Measurements from ENCODE around the gene ATP2C1.

The ATP2C1 gene

GRCh38 chr3:130894986-130895280 lies 1.0 kb downstream of the ATP2C1 start:
- Histone ChIP-seq H3K79me2 (ENCODE audit: control insufficient read depth, insufficient read depth, low read length, unreplicated experiment) (peaks cover 58% of the 10 kb centered on the region), H3K4me1 (ENCODE audit: control insufficient read depth, insufficient read depth, low read length, unreplicated experiment) (peaks cover 13% of the 10 kb centered on the region), H3K27ac (ENCODE audit: low read depth, low read length) (no peak overlapping the region), H2AFZ (ENCODE audit: low read length, unreplicated experiment) (peak overlapping the region; percentile 92), H3K36me3 (ENCODE audit: insufficient read depth, low read length) (no peaks in the 10 kb centered on the region), H3K27me3 (ENCODE audit: insufficient read depth, low read length) (no peaks in the 10 kb centered on the region), H3K4me3 (ENCODE audit: low read depth, low read length) (peak overlapping the region; percentile 91)

DNA sequence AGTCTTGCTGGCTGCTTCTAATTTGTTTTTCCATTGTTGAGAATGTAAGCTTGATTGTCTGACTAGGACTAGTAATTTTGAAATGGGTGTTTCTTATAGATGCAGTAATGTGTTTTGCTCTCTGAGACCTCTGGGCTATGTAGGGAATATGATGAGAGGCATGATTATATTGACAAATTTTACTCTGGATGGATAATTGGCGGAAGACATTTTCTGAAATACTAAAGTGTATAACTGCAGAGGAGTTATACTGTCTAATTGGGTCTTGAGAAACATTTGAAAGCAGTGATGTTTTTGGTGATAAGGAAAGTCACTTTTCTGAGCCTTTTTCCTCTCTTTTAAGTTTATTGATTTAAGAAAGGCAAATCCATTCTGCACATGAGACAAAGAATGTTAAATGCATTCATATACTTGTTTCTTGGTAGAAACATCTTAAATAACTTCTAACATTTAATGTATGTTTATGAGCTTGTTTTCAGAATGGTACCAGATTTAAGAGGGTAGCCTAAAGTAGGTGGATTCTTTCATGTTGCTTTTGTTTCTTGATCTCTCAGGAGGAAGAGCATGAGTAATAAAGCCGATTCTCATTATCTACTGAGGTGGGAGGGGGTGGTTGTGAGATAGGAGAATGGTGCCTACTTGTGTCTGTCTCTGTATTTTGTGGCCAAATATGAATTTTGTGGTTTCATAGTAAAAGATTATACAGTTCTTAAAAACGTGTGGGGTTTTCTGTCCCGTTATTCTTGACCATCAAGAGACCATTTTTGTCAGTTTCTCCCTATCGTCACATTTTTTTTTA lies 2.0 kb downstream of the ATP2C1 start:
- H3K36me3 ChIP-seq (ENCODE audit: insufficient read depth, low read length) = no peaks in the 10 kb centered on the region
- H3K27ac ChIP-seq (ENCODE audit: low read depth, low read length) = no peak overlapping the region
- H2AFZ ChIP-seq (ENCODE audit: low read length, unreplicated experiment) = no peak overlapping the region
- peaks cover 67% of the 10 kb centered on the region for H3K79me2 ChIP-seq (ENCODE audit: control insufficient read depth, insufficient read depth, low read length, unreplicated experiment)
- H3K4me1 ChIP-seq (ENCODE audit: control insufficient read depth, insufficient read depth, low read length, unreplicated experiment) = peaks cover 16% of the 10 kb centered on the region
- H3K27me3 ChIP-seq (ENCODE audit: insufficient read depth, low read length) = no peaks in the 10 kb centered on the region
- peak overlapping the region; percentile 91 for H3K4me3 ChIP-seq (ENCODE audit: low read depth, low read length)

DNA sequence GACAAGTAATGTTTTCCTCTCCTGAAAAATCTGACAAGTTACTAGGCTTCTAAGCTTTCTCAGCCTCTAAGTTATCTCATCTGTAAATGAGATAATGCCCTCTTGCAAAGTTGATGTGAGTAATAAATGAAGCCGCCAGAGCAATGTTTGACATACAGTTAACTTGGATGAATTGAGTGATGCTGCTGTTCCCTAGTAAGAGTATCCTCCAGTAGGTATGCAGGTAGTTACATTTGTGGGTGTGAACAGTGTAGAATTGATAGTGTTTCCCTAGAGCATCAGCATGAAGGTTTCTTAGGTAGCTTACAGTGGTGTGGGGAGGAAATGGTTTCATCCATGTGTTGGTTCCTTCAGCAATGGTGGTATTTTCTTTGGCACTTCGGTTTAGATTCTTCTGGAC lies 3.4 kb downstream of the ATP2C1 start:
- Histone ChIP-seq H3K4me1 (ENCODE audit: control insufficient read depth, insufficient read depth, low read length, unreplicated experiment) (peaks cover 28% of the 10 kb centered on the region), H2AFZ (ENCODE audit: low read length, unreplicated experiment) (no peak overlapping the region), H3K27ac (ENCODE audit: low read depth, low read length) (no peak overlapping the region)

DNA sequence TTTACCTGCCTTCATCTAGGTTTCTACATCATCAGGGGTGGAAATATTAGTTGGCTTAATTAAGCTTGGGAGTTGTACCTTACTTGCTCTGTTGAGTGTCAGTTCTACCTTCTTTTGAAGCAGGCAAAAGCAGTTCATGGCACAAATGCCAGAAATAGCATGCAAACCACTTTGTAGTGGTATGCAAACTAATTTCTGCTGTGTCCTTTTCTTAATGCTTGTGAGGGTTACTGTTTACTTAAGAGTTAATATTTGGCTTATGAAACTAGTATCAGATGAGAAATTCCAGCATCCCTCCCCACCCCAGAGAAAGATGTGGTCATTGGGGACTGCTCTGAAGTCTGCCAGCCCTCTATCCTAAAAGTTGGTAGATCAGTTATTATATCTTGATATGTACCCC lies 7.1 kb downstream of the ATP2C1 start:
- H3K27ac ChIP-seq (ENCODE audit: low read depth, low read length) = no peak overlapping the region

More for the DNA sequence above, 3.4 kb downstream of the ATP2C1 start:
- no peak overlapping the region for H3K4me3 ChIP-seq (ENCODE audit: low read depth, low read length)
- H3K79me2 ChIP-seq (ENCODE audit: control insufficient read depth, insufficient read depth, low read length, unreplicated experiment) = peaks cover 81% of the 10 kb centered on the region
- no peaks in the 10 kb centered on the region for H3K36me3 ChIP-seq (ENCODE audit: insufficient read depth, low read length)
- H3K27me3 ChIP-seq (ENCODE audit: insufficient read depth, low read length) = no peaks in the 10 kb centered on the region

GRCh38 chr3:130901463-130902204 lies 7.8 kb downstream of the ATP2C1 start:
- Histone ChIP-seq H3K4me1 (ENCODE audit: control insufficient read depth, insufficient read depth, low read length, unreplicated experiment) (peaks cover 45% of the 10 kb centered on the region), H3K27ac (ENCODE audit: low read depth, low read length) (no peak overlapping the region), H3K79me2 (ENCODE audit: control insufficient read depth, insufficient read depth, low read length, unreplicated experiment) (peaks cover 96% of the 10 kb centered on the region)

More for the DNA sequence above, 7.1 kb downstream of the ATP2C1 start:
- Histone ChIP-seq H3K36me3 (ENCODE audit: insufficient read depth, low read length) (no peaks in the 10 kb centered on the region), H3K4me1 (ENCODE audit: control insufficient read depth, insufficient read depth, low read length, unreplicated experiment) (peaks cover 43% of the 10 kb centered on the region), H3K27me3 (ENCODE audit: insufficient read depth, low read length) (no peaks in the 10 kb centered on the region), H3K79me2 (ENCODE audit: control insufficient read depth, insufficient read depth, low read length, unreplicated experiment) (peaks cover 96% of the 10 kb centered on the region), H3K4me3 (ENCODE audit: low read depth, low read length) (no peak overlapping the region), H2AFZ (ENCODE audit: low read length, unreplicated experiment) (no peak overlapping the region)

DNA sequence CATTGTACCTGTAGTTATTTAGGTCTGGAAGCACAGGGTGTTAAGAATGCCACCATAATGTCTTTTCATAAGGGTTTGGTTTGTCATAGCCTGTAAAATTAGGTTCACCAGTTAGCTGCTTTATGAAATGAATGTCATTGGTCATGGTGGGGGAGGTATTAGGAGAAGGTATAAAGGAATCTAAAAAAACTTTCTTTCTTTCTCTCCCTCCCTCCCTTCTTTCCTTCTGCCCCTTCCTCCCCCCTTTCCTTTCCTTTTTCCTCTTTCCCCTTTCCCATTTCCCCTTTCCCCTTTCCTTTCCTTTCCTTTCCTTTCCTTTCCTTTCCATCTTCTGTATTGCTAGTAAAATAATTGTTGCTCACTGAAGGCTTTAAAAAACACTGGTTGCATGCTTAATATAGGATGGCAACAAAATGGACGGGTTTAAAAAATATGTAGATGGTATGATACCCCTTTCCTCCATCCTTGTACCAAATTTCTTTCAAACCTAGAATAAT lies 9.6 kb downstream of the ATP2C1 start:
- H3K27me3 ChIP-seq (ENCODE audit: insufficient read depth, low read length) = no peaks in the 10 kb centered on the region
- no peaks in the 10 kb centered on the region for H3K36me3 ChIP-seq (ENCODE audit: insufficient read depth, low read length)
- H3K27ac ChIP-seq (ENCODE audit: low read depth, low read length) = no peak overlapping the region
- H2AFZ ChIP-seq (ENCODE audit: low read length, unreplicated experiment) = no peak overlapping the region
- no peak overlapping the region for H3K4me3 ChIP-seq (ENCODE audit: low read depth, low read length)
- peaks cover 96% of the 10 kb centered on the region for H3K79me2 ChIP-seq (ENCODE audit: control insufficient read depth, insufficient read depth, low read length, unreplicated experiment)
- H3K4me1 ChIP-seq (ENCODE audit: control insufficient read depth, insufficient read depth, low read length, unreplicated experiment) = peaks cover 52% of the 10 kb centered on the region

More at GRCh38 chr3:130901463-130902204, 7.8 kb downstream of the ATP2C1 start:
- Histone ChIP-seq H2AFZ (ENCODE audit: low read length, unreplicated experiment) (no peak overlapping the region), H3K27me3 (ENCODE audit: insufficient read depth, low read length) (no peaks in the 10 kb centered on the region), H3K36me3 (ENCODE audit: insufficient read depth, low read length) (no peaks in the 10 kb centered on the region), H3K4me3 (ENCODE audit: low read depth, low read length) (no peak overlapping the region)

GRCh38 chr3:130904491-130904890 lies 10.6 kb downstream of the ATP2C1 start:
- H2AFZ ChIP-seq (ENCODE audit: low read length, unreplicated experiment) = no peak overlapping the region
- H3K27ac ChIP-seq (ENCODE audit: low read depth, low read length) = no peak overlapping the region
- H3K4me3 ChIP-seq (ENCODE audit: low read depth, low read length) = no peak overlapping the region
- no peaks in the 10 kb centered on the region for H3K27me3 ChIP-seq (ENCODE audit: insufficient read depth, low read length)
- H3K79me2 ChIP-seq (ENCODE audit: control insufficient read depth, insufficient read depth, low read length, unreplicated experiment) = peaks cover 92% of the 10 kb centered on the region
- H3K4me1 ChIP-seq (ENCODE audit: control insufficient read depth, insufficient read depth, low read length, unreplicated experiment) = peaks cover 52% of the 10 kb centered on the region
- H3K36me3 ChIP-seq (ENCODE audit: insufficient read depth, low read length) = no peaks in the 10 kb centered on the region

DNA sequence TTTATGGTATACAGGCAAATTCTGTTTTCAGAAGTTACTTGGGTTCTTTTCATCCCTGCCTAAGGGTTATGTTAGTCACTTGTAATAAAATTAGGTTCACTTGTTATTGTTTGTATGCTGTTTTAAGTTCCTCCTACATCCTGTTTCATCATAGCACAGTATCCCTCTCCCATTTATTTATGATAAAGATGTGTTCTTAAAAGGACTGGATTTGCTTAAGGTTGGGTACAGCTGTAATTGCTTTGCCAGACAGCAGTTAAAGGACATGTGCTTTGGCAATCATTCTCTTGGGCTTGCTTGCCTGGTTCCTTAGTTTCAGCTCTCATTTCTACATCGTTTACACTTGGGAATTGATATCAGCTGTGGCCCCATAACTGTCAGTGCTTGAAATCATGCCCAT lies 11.7 kb downstream of the ATP2C1 start:
- Histone ChIP-seq H3K36me3 (ENCODE audit: insufficient read depth, low read length) (no peaks in the 10 kb centered on the region), H2AFZ (ENCODE audit: low read length, unreplicated experiment) (no peak overlapping the region), H3K27me3 (ENCODE audit: insufficient read depth, low read length) (no peaks in the 10 kb centered on the region), H3K27ac (ENCODE audit: low read depth, low read length) (peak overlapping the region; percentile 60), H3K4me3 (ENCODE audit: low read depth, low read length) (peak overlapping the region; percentile 18; the same call in 1 of the 2 replicates), H3K79me2 (ENCODE audit: control insufficient read depth, insufficient read depth, low read length, unreplicated experiment) (peaks cover 83% of the 10 kb centered on the region), H3K4me1 (ENCODE audit: control insufficient read depth, insufficient read depth, low read length, unreplicated experiment) (peaks cover 52% of the 10 kb centered on the region)

GRCh38 chr3:130906374-130906995 lies 12.6 kb downstream of the ATP2C1 start:
- H2AFZ ChIP-seq (ENCODE audit: low read length, unreplicated experiment) = no peak overlapping the region
- peak overlapping the region; percentile 60 for H3K27ac ChIP-seq (ENCODE audit: low read depth, low read length)
- H3K4me3 ChIP-seq (ENCODE audit: low read depth, low read length) = peak overlapping the region; percentile 32; the same call in 1 of the 2 replicates
- peaks cover 43% of the 10 kb centered on the region for H3K4me1 ChIP-seq (ENCODE audit: control insufficient read depth, insufficient read depth, low read length, unreplicated experiment)
- peaks cover 74% of the 10 kb centered on the region for H3K79me2 ChIP-seq (ENCODE audit: control insufficient read depth, insufficient read depth, low read length, unreplicated experiment)
- H3K27me3 ChIP-seq (ENCODE audit: insufficient read depth, low read length) = no peaks in the 10 kb centered on the region
- H3K36me3 ChIP-seq (ENCODE audit: insufficient read depth, low read length) = no peaks in the 10 kb centered on the region

GRCh38 chr3:130907500-130907899 lies 13.6 kb downstream of the ATP2C1 start:
- Histone ChIP-seq H3K27ac (ENCODE audit: low read depth, low read length) (no peak overlapping the region), H3K36me3 (ENCODE audit: insufficient read depth, low read length) (no peaks in the 10 kb centered on the region), H2AFZ (ENCODE audit: low read length, unreplicated experiment) (no peak overlapping the region)

More at GRCh38 chr3:130907500-130907899, 13.6 kb downstream of the ATP2C1 start:
- Histone ChIP-seq H3K79me2 (ENCODE audit: control insufficient read depth, insufficient read depth, low read length, unreplicated experiment) (peaks cover 65% of the 10 kb centered on the region), H3K27me3 (ENCODE audit: insufficient read depth, low read length) (no peaks in the 10 kb centered on the region), H3K4me1 (ENCODE audit: control insufficient read depth, insufficient read depth, low read length, unreplicated experiment) (peaks cover 37% of the 10 kb centered on the region), H3K4me3 (ENCODE audit: low read depth, low read length) (no peak overlapping the region)

Data from ACC112 (cell line).